ENCODE data around the gene ATP9A. TPM values are rescaled to one million over a fixed set of nuclear protein-coding genes. Genes with fewer than 3 reads are reported as not detected.

ATP9A gene
- total and polyA plus RNA-seq, 2 experiments from 2014 or later, result 11.3 to 16.9 TPM

GRCh38 chr20:51594236-51595057, 173.7 kb downstream of the ATP9A start:
- DNase-seq (ENCODE audit: low read depth in 1 of 2, low spot score in 1 of 2), result no peak
- no peak overlapping the region for H3K27ac ChIP-seq
- TF ChIP-seq, protein P1, sequence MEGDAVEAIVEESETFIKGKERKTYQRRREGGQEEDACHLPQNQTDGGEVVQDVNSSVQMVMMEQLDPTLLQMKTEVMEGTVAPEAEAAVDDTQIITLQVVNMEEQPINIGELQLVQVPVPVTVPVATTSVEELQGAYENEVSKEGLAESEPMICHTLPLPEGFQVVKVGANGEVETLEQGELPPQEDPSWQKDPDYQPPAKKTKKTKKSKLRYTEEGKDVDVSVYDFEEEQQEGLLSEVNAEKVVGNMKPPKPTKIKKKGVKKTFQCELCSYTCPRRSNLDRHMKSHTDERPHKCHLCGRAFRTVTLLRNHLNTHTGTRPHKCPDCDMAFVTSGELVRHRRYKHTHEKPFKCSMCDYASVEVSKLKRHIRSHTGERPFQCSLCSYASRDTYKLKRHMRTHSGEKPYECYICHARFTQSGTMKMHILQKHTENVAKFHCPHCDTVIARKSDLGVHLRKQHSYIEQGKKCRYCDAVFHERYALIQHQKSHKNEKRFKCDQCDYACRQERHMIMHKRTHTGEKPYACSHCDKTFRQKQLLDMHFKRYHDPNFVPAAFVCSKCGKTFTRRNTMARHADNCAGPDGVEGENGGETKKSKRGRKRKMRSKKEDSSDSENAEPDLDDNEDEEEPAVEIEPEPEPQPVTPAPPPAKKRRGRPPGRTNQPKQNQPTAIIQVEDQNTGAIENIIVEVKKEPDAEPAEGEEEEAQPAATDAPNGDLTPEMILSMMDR (IDR thresholded peaks at IDR 0.05; ENCODE audit: low read depth, low read length), result no peak
- H3K4me1 ChIP-seq (ENCODE audit: low read depth), result peaks cover 16% of the 10 kb centered on the region
- no peaks in the 10 kb centered on the region for H3K9me3 ChIP-seq (ENCODE audit: low read depth)
- no peaks in the 10 kb centered on the region for H3K36me3 ChIP-seq
- H3K4me3 ChIP-seq, result no peak overlapping the region
- H3K27me3 ChIP-seq, result no peaks in the 10 kb centered on the region

DNA sequence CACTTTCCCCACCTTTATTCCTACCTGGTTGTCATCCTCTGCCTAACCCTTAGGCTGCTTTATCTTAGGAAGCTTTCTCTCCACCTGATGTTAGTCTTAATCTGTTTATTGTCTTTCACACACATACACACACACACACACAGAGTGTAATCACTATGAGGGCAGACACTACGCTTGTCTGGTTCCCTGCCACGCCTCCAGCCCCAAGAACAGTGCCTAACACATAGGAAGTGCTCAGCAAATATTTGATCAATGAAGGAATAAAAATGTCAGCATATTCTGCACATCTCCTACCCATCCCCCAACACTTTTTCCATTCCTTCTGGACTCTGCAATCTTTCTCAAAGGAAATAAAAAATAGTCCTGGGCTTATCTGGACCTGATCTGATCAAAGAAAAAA, 174.6 kb downstream of the ATP9A start:
- Histone ChIP-seq H3K36me3 (no peaks in the 10 kb centered on the region), H3K4me1 (ENCODE audit: low read depth) (peaks cover 15% of the 10 kb centered on the region), H3K4me3 (no peak overlapping the region), H3K9me3 (ENCODE audit: low read depth) (no peaks in the 10 kb centered on the region), H3K27me3 (no peaks in the 10 kb centered on the region), H3K27ac (no peak overlapping the region)
- DNase-seq (ENCODE audit: low read depth in 1 of 2, low spot score in 1 of 2), result no peak
- TF ChIP-seq, protein P1 (IDR thresholded peaks at IDR 0.05; ENCODE audit: low read depth, low read length), result no peak

DNA sequence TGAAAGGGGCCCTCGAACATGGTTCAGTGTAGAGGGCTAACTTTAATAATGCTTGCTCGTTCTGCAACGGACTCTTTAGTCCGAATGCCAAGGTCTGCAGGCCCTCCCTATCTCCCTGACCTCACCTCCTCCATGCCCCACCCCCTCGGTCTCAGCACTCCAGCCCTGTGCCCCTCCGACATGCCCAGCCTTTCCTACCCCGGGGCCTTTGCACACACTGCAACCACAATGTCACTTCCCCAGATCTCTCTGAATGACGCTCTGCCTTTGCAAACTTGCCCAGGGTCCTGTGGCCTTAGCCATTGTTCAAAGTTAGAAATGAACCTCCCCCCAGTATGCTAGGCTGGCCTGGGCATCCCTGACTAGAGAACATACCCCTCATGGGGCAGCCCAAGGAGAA, 175.6 kb downstream of the ATP9A start:
- no peak overlapping the region for H3K4me3 ChIP-seq
- H3K9me3 ChIP-seq (ENCODE audit: low read depth), result no peaks in the 10 kb centered on the region
- H3K4me1 ChIP-seq (ENCODE audit: low read depth), result peaks cover 10% of the 10 kb centered on the region
- H3K36me3 ChIP-seq, result no peaks in the 10 kb centered on the region
- H3K27me3 ChIP-seq, result no peaks in the 10 kb centered on the region
- no peak for DNase-seq (ENCODE audit: low read depth in 1 of 2, low spot score in 1 of 2)
- no peak overlapping the region for H3K27ac ChIP-seq
- TF ChIP-seq, protein P1 (IDR thresholded peaks at IDR 0.05; ENCODE audit: low read depth, low read length), result no peak

DNA sequence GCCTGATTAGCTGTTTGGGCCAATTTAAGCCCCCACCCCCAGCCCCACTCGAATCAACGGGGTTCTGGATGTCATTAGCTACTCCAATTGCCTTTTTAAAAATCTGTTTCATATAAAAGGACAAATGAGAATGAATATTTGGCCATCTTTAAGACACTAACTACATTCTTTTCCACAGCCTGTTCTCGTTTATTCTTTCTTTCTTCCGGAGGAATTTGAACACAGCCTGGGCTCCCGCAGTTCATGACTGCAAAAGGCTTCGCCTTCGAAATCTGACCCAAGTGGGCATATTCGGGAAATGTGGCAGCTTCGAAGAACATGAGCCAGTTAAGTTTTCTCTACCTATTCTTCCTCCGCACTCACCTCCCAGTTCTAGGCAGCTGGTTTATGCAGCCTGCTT, 176.3 kb downstream of the ATP9A start:
- TF ChIP-seq, protein P1 (IDR thresholded peaks at IDR 0.05; ENCODE audit: low read depth, low read length), result no peak
- Histone ChIP-seq H3K36me3 (no peaks in the 10 kb centered on the region), H3K4me1 (ENCODE audit: low read depth) (peaks cover 7% of the 10 kb centered on the region), H3K27me3 (no peaks in the 10 kb centered on the region), H3K9me3 (ENCODE audit: low read depth) (no peaks in the 10 kb centered on the region), H3K4me3 (no peak overlapping the region), H3K27ac (no peak overlapping the region)
- no peak for DNase-seq (ENCODE audit: low read depth in 1 of 2, low spot score in 1 of 2)

GRCh38 chr20:51588762-51589161, 179.4 kb downstream of the ATP9A start:
- Histone ChIP-seq H3K4me1 (ENCODE audit: low read depth) (peaks cover 7% of the 10 kb centered on the region), H3K36me3 (no peaks in the 10 kb centered on the region), H3K27ac (no peak overlapping the region), H3K9me3 (ENCODE audit: low read depth) (no peaks in the 10 kb centered on the region), H3K27me3 (no peaks in the 10 kb centered on the region), H3K4me3 (no peak overlapping the region)
- TF ChIP-seq, protein P1 (IDR thresholded peaks at IDR 0.05; ENCODE audit: low read depth, low read length), result no peak
- DNase-seq (ENCODE audit: low read depth in 1 of 2, low spot score in 1 of 2), result no peak

Measured in cardiac muscle cell (in vitro differentiated cells and primary cell).